Measurements from ENCODE around the gene TCERG1L.

DNA sequence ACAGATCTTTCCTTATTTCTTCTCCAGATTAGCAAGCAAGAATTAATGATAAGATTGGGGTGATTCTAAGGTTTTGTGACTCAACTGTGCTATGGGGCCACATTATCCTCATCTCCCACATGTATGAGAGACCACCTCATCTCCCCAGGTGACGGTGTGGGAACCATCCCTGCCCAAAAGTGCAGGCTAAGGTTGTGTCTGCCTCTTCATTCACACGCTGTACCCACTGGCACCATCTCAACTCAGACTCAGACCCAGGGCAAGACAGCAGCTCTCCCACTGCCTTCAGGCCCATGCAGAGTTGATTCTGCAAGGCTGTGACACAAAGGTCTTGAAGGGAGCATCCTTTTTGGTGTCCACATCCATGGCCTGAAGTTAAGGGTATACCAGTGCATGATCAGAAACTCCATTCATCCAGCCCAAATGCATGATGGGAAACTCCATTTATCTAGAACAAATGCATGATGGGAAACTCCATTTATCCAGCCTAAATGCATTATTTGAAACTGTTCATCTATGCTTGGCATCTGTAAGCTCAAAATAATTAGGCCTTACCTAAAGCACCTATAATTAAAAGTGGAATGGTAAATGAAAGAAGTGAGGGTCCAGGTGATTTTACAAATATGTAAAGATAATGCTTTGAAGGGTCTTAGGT lies 99.4 kb downstream of the TCERG1L start:
- TF ChIP-seq EZH2phosphoT487 (IDR thresholded peaks at IDR 0.05; ENCODE audit: insufficient read depth, low read depth) (no peak), EZH2 (IDR thresholded peaks at IDR 0.05; ENCODE audit: insufficient read depth, poor library complexity, severe bottlenecking) (no peak)
